Stomach (tissue), 4 donors: ENCODE measurements around the gene SDCBP2.

Experiments
- CTCF ChIP-seq, 7 experiments: fragments of 450-650 bp in 4 of 7; fragments of 200-600 bp in 3 of 7; sonication (generic) in 3 of 7; IDR thresholded peaks; one replicate each; pipeline ENCODE4 v1.5.1; 2016 to 2019; ENCODE audit warnings: antibody characterized with exemption in 7 of 7, control low read depth in 2 of 7, mild to moderate bottlenecking in 1 of 7
- EP300 ChIP-seq: sonication (generic); formaldehyde crosslinking; IDR thresholded peaks from one replicate; pipeline ENCODE4 v1.6.1; 2017; ENCODE audit warnings: antibody characterized with exemption
- POLR2A ChIP-seq, 4 donors: fragments of 450-650 bp; IDR thresholded peaks; one replicate each; pipeline ENCODE4 v1.6.1; 2016; ENCODE audit warnings: antibody characterized with exemption in 4 of 4, control low read depth in 2 of 4, mild to moderate bottlenecking in 1 of 4, moderate library complexity in 1 of 4
- POLR2AphosphoS5 ChIP-seq, 3 donors: sonication (generic); formaldehyde crosslinking; IDR thresholded peaks; one replicate each; pipeline ENCODE4 v1.6.1; 2016; ENCODE audit warnings: antibody characterized with exemption in 3 of 3

- no peak for TF ChIP-seq EP300
- TF ChIP-seq CTCF (IDR thresholded peaks at IDR 0.05): no peak
- no peak for TF ChIP-seq POLR2A (IDR thresholded peaks at IDR 0.05)
- TF ChIP-seq POLR2AphosphoS5 (IDR thresholded peaks at IDR 0.05): no peak
Measured at GRCh38 chr20:1323830-1324597, 4.9 kb downstream of the SDCBP2 start.
